GM19438 (cell line): Measurements from ENCODE around the gene GRPEL2.

ENCODE experiments used
- ATAC-seq: cut with Tn5 transposase; IDR thresholded peaks from one replicate; pipeline ENCODE4 v1.9.1; 2021; ENCODE audit warnings: low read depth; ENCODE audit not compliant: unreplicated experiment

GRPEL2 gene

DNA sequence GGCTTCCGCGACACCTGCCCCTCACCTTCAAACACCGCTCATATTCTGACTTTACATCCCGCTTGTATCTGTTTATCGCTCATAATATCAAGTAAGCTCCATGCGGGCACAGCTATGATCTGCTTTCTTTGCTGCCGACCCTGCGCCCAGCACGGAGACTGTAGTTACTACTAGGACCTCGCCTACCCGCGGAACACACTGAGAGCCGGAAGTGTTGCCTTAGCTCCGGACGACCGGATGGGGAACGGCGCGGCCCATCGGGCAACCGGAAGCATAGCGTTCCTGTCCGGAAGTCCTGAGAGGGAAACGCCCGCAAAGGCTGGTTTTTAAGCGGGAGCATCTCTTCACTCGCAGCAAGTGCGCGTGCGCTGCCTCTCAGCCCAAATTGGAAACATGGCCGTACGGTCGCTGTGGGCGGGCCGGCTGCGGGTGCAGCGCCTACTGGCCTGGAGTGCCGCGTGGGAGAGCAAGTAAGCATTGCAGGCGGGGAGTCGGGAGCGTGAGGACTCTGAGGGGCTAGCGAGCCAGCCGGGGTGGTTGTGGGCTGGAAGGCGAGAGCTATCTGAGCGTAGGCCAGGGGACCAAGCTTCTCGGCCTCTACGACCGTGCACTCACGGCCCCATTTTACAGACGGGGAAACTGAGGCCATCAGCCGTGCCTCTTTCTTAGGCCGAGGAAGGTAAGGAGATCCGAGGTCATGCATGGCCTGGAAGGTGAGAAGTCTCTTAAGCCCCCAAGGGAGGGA is at the start of gene GRPEL2:
Gene GRPEL2, plus strand, starts transcription at position 353 of the 745 bp plus-strand sequence. Its CDS starts 41 bp downstream, at position 394.
- peak; percentile 93 for ATAC-seq

GRCh38 chr5:149297340-149298025 is 47.8 kb upstream of the GRPEL2 start:
- no peak for ATAC-seq

DNA sequence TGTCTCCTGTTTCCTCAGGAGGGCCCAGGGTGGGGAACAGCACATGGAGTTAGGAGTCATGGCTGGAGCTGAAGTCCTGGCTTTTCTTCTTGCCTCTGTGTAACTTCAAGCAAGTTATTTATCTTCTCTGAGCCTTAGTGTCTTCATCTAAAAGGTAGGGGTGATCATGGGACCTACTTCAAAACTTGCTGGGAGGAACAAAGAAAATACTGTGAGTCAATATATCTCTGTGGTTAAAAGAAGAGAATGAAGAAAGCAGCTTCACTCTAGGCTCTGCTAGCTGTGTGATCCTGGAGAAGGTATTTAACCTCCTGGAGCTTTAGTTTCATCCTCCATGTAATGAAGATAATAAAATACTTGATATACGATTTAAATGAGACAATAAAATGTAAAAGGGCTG is 47.1 kb upstream of the GRPEL2 start:
- ATAC-seq, result no peak

- peak; percentile 61 for ATAC-seq
Measured at GRCh38 chr5:149298842-149299404, 46.4 kb upstream of the GRPEL2 start.

- no peak for ATAC-seq
Measured at GRCh38 chr5:149299451-149300054, 45.7 kb upstream of the GRPEL2 start.

GRCh38 chr5:149300441-149300840 is 44.9 kb upstream of the GRPEL2 start:
- ATAC-seq, result no peak

GRCh38 chr5:149301049-149301743 is 44.1 kb upstream of the GRPEL2 start:
- no peak for ATAC-seq

- no peak for ATAC-seq
Measured at GRCh38 chr5:149301744-149302380, 43.4 kb upstream of the GRPEL2 start.

GRCh38 chr5:149302641-149303040 is 42.7 kb upstream of the GRPEL2 start:
- ATAC-seq, result no peak

GRCh38 chr5:149303210-149303609 is 42.1 kb upstream of the GRPEL2 start:
- no peak for ATAC-seq

DNA sequence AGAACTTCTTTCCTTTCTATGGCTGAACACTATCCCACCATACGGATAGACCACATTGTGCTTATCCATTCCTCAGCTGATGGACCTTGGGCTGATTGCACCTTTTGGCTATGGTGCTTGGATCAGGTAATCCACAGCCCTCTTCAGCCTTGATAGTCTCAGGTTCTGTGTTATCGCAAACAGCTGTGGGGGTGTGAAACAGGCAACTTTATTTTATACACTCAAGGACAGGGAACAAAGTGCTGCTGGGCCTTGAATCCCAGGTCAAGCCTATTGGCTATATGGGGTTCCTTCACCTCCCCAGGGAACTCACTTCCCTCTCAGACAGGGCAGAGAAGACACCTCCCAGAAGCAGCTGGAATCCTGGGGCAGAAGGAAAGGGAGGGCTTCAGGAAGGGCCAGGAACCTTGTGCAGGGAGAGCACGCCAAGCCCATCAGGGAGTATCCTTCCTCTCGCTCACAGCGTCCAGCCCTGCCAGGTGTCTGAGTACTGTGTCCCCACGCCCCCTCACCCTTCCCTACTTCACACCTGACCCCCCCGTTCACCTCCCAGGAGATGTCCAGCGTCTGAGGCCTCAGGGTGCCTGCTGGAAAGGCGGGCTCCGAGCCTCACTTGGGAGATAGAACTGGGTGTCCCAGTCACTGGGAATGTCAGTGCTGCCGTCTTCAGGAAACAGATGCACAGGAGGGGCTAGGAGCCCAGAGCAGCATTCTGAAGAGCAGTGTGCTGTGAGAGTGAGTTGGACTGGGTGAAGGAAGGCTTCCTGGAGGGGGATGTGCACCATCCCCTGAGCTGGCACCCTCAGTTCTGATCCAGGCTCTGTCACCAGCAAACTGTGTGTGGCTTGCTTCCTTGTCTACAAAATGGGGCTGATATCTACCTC is 40.9 kb upstream of the GRPEL2 start:
- no peak for ATAC-seq

GRCh38 chr5:149309354-149309753 is 35.9 kb upstream of the GRPEL2 start:
- no peak for ATAC-seq

DNA sequence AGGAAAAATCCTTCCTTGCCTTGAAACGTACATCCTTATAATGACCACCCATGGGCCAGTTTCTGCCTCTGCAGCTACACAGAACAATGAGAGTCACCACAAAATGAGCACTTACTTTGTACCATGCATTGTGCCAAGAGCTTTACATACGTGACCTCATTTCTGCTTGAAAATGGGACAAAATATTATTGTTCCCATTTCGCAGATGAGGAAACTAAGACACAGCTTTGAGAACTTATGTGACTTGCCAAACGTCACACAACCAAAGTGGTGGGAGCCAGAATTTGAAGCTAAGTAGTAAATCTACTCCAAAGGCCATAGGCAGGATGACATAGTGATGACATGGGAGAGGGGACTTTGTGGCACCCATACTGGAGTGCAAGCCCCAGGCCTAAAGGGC is 34.8 kb upstream of the GRPEL2 start:
- ATAC-seq, result no peak

DNA sequence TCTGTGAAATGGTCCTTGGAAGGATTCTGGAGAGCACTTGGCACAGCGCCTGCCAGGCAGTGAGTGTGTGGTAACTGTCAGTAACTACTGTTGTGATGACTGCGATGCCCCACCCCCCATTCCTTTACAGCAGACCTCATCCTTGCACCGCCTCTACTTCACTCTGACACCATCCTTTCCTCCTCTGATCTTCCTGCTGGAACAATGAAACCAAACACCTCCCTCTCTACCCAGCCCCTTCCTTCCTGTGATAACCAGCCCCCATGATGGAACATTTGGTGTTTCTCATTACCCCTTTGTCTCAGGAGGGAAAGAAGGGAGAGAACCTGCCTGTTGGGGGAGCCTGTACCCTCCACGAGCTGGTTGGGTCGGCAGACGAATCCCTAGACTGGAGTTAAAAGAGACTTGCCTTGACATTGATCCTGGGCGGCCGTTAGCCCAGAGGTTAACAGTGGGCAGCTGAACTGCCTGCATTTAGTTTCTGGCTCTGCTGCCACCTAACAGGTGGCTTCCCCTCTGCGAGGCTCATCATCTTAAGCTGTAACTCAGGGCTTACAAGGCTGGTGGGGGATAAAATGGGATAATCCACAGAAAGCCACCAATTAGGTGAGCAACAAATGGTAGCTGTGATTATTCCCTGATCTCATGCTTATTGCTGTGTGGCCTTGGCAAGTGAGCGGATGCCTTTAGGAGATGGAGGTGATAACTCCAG is 34.2 kb upstream of the GRPEL2 start:
- ATAC-seq, result no peak

- no peak for ATAC-seq
Measured at GRCh38 chr5:149313151-149313841, 32.0 kb upstream of the GRPEL2 start.

DNA sequence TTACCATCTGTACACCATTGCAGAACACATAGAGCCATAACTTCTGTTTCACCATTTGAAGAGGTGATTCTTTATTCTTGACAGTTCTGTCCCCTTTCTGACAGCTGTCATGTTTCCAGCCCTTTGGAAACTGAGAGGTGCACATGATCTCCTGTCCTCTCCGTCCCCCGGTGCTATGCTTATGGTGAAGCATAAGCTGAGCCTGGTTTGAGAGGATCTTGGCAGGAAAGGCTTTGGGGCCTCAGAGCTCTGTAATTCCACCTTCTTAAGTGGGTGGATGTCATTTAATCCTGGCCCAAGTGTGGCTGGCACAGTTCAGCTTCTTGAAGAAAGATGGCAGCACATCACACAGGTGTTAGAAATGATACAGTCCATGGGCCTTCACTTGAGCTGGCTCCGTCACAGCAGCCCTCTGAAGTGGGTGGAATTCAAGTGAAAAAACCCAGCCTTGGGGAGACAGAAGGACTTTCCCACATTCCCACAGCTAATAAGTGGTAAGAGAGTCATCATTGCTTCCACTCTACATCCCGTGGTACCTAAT is 30.7 kb upstream of the GRPEL2 start:
- no peak for ATAC-seq

DNA sequence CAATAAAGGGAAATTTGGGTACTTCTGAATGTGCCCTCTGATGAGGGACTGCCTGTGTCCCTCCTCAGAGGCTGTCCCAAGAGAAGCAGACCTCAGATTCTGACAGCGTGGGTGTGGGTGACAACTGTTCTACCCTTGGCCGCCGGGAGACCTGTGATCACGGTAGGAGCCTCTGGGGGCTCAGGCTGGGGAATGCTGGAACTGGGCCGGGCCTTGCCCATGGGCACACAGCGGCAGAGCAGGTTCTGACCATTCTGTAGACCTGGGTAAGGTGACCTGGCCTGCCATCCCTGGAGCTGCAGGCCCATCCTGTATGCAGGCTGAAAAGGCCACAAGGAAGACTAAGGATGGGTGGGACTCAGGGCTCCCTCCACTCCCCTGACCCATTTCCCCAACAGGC is 29.5 kb upstream of the GRPEL2 start:
- ATAC-seq, result no peak
